ENCODE data around the gene GALNT7. TPM values are rescaled to one million over a fixed set of nuclear protein-coding genes. Genes with fewer than 3 reads are reported as not detected.

Gene GALNT7
- total RNA-seq, 4 donors from 2014 or later: 31.4 to 124 (median 105) TPM

GRCh38 chr4:173213296-173213695 lies 44.7 kb downstream of the GALNT7 start:
- 58 to 79% methylated on average over 2 of the region's 2 CpGs for WGBS, 2 donors (ENCODE audit: low coverage in 1 of 2)
- Histone ChIP-seq H3K36me3 (no peaks in the 10 kb centered on the region), H3K27me3 (no peaks in the 10 kb centered on the region), H3K9me3 (no peaks in the 10 kb centered on the region), H3K27ac (no peak overlapping the region), H3K4me1 (peaks cover 0 to 28% (median 13%) of the 10 kb centered on the region in 4 donors), H3K4me3 (no peak overlapping the region)
- no peak for TF ChIP-seq POLR2AphosphoS5 (IDR thresholded peaks at IDR 0.05)
- no peak for TF ChIP-seq CTCF (IDR thresholded peaks at IDR 0.05)
- no peak for TF ChIP-seq EP300 (IDR thresholded peaks at IDR 0.05; ENCODE audit: low read depth)
- TF ChIP-seq POLR2A (IDR thresholded peaks at IDR 0.05): no peak
- in situ Hi-C loops (cut with MboI; ENCODE audit: low pct_ligation_motif_present in 1 of 4, low pct_unique_long_range_greater_than_20kb in 1 of 4, low sequenced_read_pairs in 3 of 4): no loop called here
- DNase-seq: no peak
- intact Hi-C loops (cut with DNase I; ENCODE audit: low total_unique reads): no loop called here

GRCh38 chr4:173214231-173214630 lies 45.6 kb downstream of the GALNT7 start:
- DNase-seq: no peak
- Histone ChIP-seq H3K9me3 (no peaks in the 10 kb centered on the region), H3K4me1 (peaks cover 0 to 32% (median 14%) of the 10 kb centered on the region in 4 donors), H3K27ac (no peak overlapping the region), H3K27me3 (no peaks in the 10 kb centered on the region), H3K36me3 (no peaks in the 10 kb centered on the region), H3K4me3 (no peak overlapping the region)
- TF ChIP-seq CTCF (IDR thresholded peaks at IDR 0.05): no peak
- TF ChIP-seq EP300 (IDR thresholded peaks at IDR 0.05; ENCODE audit: low read depth): no peak
- TF ChIP-seq POLR2AphosphoS5 (IDR thresholded peaks at IDR 0.05): no peak
- TF ChIP-seq POLR2A (IDR thresholded peaks at IDR 0.05): no peak
- intact Hi-C loops (cut with DNase I; ENCODE audit: low total_unique reads): no loop called here
- 93% methylated on average over 1 of the region's 1 CpG; no CpG with 5 or more reads in 1 of the 2 donors for WGBS, 2 donors (ENCODE audit: low coverage in 1 of 2)
- in situ Hi-C loops (cut with MboI; ENCODE audit: low pct_ligation_motif_present in 1 of 4, low pct_unique_long_range_greater_than_20kb in 1 of 4, low sequenced_read_pairs in 3 of 4): no loop called here

- TF ChIP-seq POLR2AphosphoS5 (IDR thresholded peaks at IDR 0.05) (no peak), POLR2A (IDR thresholded peaks at IDR 0.05) (no peak), EP300 (IDR thresholded peaks at IDR 0.05; ENCODE audit: low read depth) (no peak), CTCF (IDR thresholded peaks at IDR 0.05) (no peak)
- Histone ChIP-seq H3K27me3 (no peaks in the 10 kb centered on the region), H3K27ac (no peak overlapping the region), H3K4me3 (no peak overlapping the region), H3K4me1 (peaks cover 0 to 32% (median 14%) of the 10 kb centered on the region in 4 donors), H3K9me3 (no peaks in the 10 kb centered on the region), H3K36me3 (no peaks in the 10 kb centered on the region)
- WGBS, 2 donors (ENCODE audit: low coverage in 1 of 2): 68 to 85% methylated on average over 2 of the region's 2 CpGs
- intact Hi-C loops (cut with DNase I; ENCODE audit: low total_unique reads): no loop called here
- in situ Hi-C loops (cut with MboI; ENCODE audit: low pct_ligation_motif_present in 1 of 4, low pct_unique_long_range_greater_than_20kb in 1 of 4, low sequenced_read_pairs in 3 of 4): no loop called here
- no peak for DNase-seq
These were observed 46.0 kb downstream of the GALNT7 start for GRCh38 chr4:173214661-173215060.

DNA sequence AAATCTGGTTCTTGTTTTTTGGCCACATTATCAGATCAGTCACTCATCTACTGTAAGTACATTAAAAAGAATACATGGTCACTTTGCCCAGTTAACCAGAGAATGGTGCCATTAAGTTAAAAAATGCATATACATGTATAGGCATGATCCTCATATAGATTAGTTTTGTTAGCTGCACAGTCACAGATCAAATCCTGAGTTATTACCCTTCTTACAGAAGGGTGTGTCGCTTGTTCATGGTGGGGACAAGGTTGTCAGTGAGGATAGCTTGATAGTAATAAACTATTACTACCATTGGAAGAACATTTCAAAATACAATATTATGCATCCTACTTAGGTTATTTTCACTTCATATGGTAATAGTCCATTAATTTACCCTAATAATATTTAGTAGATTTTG lies 48.5 kb downstream of the GALNT7 start:
- Histone ChIP-seq H3K4me3 (no peak overlapping the region), H3K9me3 (no peaks in the 10 kb centered on the region), H3K27ac (no peak overlapping the region), H3K27me3 (no peaks in the 10 kb centered on the region), H3K36me3 (no peaks in the 10 kb centered on the region), H3K4me1 (peaks cover 0 to 26% (median 11%) of the 10 kb centered on the region in 4 donors)
- intact Hi-C loops (cut with DNase I; ENCODE audit: low total_unique reads): no loop called here
- 71 to 88% methylated on average over 1 of the region's 1 CpG for WGBS, 2 donors (ENCODE audit: low coverage in 1 of 2)
- in situ Hi-C loops (cut with MboI; ENCODE audit: low pct_ligation_motif_present in 1 of 4, low pct_unique_long_range_greater_than_20kb in 1 of 4, low sequenced_read_pairs in 3 of 4): no loop called here
- TF ChIP-seq POLR2AphosphoS5 (IDR thresholded peaks at IDR 0.05) (no peak), POLR2A (IDR thresholded peaks at IDR 0.05) (no peak), EP300 (IDR thresholded peaks at IDR 0.05; ENCODE audit: low read depth) (no peak), CTCF (IDR thresholded peaks at IDR 0.05) (no peak)
- no peak for DNase-seq
